B cell (primary cell): ENCODE measurements around the gene ABTB2.

Experiments used
- EZH2 ChIP-seq: IDR thresholded peaks from 2 replicates; pipeline ENCODE4 v1.6.1; 2012; ENCODE audit warnings: borderline replicate concordance, low read depth, mild to moderate bottlenecking, moderate library complexity, low read length; ENCODE audit not compliant: insufficient read depth, poor library complexity, severe bottlenecking
- TF ChIP-seq, protein P1 (sequence below): fragments of 200-600 bp; IDR thresholded peaks from one replicate; pipeline ENCODE4 v1.8.0; 2022; ENCODE audit warnings: antibody characterized with exemption, mild to moderate bottlenecking

DNA sequence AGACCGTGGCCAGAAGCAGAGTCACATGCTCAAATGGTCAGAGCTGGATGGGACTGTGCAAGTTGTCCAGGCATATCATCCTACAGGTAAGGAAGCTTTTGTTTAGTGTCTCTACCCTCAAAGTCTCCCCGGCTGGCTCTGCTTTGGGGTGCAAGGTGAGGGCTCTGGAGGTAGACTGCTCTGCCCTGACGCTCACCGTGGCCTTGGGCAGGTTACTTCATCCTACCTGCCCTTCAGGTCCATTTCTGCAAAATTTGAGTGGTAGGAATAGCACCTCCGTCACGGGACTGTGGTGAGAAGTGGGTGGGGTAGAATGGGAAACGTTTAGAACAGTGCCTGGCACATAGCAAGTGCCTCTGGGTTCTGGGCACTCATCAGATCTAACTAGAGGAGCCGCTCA lies 210.2 kb downstream of the ABTB2 start:
- TF ChIP-seq, protein P1, sequence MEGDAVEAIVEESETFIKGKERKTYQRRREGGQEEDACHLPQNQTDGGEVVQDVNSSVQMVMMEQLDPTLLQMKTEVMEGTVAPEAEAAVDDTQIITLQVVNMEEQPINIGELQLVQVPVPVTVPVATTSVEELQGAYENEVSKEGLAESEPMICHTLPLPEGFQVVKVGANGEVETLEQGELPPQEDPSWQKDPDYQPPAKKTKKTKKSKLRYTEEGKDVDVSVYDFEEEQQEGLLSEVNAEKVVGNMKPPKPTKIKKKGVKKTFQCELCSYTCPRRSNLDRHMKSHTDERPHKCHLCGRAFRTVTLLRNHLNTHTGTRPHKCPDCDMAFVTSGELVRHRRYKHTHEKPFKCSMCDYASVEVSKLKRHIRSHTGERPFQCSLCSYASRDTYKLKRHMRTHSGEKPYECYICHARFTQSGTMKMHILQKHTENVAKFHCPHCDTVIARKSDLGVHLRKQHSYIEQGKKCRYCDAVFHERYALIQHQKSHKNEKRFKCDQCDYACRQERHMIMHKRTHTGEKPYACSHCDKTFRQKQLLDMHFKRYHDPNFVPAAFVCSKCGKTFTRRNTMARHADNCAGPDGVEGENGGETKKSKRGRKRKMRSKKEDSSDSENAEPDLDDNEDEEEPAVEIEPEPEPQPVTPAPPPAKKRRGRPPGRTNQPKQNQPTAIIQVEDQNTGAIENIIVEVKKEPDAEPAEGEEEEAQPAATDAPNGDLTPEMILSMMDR = no peak
- no peak for TF ChIP-seq EZH2
